HUDEP-2 (cell line): ENCODE results near the gene SOCS3.
A peak's percentile ranks its signal among the peaks of the same experiment; 100 is the strongest.

Source experiments
- DNase-seq, 76 experiments: peaks; one replicate each; lab custom pipeline; 2025; ENCODE audit not compliant: unreplicated experiment in 76 of 76; lab: John Stamatoyannopoulos, UW

SOCS3 gene

DNA sequence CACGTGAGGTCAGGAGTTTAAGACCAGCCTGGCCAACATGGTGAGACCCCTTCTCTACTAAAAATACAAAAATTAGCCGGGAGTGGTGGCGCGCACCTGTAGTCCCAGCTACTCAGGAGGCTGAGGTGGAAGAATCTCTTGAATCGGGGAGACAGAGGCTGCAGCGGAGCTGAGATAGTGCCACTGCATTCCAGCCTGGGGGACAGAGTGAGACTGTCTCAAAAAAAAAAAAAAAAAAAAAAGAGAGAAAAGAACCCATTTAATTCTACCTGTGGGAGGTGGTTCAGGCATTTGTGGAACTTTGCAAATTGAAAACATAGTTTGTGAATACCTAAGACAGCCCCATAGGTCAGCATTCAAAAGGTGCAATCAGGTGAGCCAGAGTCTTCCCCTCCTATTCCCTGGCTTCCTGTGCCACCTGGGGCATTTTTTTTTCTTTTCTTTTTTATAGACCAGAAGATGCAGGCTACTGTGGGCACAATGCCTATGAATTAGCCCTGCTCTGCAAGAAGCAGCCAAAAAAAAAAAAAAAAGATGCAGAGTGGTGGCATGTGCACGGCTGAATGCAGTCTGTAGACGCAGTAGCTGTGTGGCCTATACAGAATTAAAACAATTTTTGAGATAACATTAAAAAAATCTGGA is 9.1 kb upstream of the SOCS3 start:
- DNase-seq, result no peak

DNA sequence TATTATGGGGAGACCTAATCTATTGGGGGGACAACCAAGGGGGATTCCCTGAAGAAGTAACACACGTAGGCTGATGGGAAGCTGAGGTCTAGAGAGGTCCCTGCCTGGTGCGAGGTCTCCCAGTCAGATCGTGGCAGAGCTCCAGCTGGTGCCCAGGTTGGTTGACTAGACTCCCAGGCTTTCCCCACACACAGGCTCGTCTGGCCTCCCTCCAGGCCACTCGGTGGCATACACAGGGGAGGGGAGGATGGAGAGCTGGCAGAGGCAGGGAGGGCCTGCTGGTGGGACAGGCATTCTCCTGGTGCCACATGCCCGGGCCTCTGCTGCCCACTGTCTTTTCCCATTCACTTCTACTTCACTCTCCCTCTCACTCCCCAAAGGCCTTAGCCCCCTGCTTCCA is 8.5 kb upstream of the SOCS3 start:
- DNase-seq, result no peak

DNA sequence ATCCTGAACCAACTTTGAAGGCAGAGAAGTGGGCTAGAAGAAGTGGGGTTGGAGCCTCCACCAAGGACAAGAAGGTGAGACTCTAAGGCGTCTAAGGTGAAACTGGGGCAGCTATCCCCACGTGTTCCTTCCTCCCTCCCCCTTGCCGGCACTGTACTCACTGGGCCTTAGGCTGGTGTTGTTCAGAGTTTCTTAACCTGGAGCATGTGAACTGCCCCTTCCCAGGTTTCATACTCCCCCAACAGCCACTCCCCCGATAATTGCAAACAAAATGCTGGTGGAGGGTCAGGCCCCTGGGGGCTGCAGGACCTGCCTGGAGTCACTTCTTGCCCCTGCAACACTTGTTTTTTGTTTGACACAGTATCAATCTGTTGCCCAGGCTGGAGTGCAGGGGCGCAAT is 7.3 kb upstream of the SOCS3 start:
- DNase-seq, result no peak

DNA sequence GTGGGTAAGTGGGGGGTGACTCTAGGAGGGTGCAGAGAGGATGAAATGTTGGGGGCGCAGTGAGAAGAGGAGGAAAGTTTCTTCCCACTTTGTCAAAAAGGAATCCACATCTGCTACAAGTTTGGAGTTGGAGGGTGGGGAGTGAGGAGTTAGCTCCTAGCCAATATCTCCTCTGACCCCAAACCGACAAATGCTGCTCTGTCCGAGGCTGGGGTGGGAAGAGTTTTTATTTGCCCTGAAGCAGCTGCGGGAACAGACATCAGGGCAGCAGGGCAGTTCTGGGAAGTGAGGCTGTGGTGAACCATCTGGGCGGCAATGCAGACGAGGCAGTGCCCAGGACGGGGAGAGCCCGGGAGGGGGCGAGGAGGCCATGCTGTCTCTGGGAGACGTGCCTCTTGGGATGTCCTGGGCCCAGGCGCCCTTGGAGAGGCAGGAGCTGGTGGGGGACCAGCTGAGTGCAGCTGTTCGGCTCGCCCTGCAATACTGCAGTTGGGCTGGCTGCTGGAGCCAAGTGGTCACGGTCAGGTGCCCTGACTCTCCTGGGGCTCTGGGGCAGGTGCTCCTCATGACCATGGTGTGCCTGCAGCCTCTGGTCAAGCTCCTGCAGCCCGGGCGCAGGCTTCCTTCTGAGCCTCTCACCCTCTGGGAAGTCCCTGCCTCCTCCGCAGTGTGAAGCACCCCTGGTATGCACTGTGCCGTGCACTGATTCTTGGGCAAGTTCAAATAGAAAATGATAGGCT is 6.4 kb upstream of the SOCS3 start:
- no peak for DNase-seq

DNA sequence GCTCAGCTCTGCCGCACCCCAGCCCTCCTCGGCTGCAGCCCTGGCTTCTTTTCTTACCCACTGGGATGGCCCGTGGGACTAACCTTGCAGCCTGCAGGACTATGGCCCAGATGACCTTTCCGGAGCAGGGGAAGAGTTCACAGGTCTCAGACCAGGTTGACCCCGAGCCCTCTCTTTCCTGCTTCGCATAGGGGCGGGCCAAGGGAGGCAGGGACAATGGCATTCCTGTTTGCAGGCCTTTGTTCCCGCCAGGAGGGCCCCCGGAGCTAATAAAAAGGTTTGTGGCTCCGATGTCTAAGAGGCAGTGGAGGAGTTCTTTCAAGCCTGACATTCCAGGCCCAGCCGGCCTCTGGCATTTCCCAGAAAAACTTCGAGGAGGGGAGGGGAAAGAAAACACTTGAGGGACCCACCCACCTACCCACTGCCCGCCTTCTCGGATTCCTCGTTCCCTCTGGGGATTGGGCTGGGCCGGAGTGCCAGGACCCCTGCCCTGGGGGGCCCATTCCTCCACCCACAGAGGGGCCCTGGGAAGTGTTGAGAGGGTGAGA is 5.8 kb upstream of the SOCS3 start:
- no peak for DNase-seq

DNA sequence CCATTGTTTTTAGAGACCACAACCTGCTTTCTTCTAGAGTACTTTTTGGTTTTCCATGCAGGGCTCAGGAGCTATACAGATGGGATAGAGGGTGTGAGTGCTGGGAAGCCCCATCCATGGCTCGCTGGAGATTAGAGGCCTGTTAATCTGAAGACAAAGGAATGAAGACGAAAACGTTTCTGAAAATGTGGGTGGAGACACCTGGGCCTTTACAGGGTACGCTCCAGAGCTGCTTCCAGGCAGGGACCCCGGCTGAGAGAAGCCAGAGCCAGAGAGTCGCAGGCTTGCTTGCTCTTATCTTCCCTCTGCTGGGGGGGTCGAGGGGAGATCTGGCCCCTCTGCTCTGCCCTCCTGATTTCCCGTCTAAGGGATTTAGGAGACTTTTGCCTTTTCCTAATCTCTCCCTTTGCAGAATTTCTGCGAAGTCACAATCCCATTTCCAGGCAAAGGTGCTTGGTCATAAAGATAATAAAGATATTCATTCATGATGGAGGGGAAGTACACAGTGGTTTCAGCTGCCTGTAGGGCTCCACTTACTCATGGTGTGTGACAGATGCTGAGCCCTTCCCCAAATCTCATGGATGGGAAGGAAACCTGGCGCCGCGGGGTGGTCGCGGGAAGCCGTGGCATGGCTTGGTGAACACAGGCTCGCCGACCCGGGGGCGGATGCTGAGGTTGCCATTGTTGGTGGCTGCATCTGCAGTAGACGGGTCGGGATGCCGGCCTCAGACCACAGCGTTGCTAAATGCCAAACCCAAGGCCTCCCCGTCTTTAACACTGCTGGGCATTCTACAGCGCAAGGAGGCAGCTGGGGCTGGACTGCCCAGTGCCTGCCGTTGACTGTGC is 4.8 kb upstream of the SOCS3 start:
- no peak for DNase-seq

DNA sequence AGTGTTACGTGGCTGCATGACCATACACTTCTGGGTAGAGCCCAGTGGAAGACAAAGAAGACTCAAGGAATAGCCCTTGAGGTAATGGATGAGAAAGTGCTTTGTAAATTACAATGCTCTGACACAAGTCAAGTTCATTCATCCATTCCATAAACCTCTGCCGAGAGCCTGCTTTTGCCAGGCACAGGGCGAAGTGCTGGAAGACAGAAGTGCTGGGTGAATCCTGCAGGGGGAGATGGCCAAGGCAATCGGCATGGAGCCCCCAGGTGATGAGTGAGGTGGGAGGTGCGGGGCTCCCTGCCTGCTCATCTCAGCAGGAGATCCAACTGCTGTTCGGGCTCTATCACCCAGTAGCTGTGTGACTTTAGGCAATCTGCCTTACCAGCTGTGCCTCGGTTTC is 2.8 kb upstream of the SOCS3 start:
- DNase-seq, result no peak

DNA sequence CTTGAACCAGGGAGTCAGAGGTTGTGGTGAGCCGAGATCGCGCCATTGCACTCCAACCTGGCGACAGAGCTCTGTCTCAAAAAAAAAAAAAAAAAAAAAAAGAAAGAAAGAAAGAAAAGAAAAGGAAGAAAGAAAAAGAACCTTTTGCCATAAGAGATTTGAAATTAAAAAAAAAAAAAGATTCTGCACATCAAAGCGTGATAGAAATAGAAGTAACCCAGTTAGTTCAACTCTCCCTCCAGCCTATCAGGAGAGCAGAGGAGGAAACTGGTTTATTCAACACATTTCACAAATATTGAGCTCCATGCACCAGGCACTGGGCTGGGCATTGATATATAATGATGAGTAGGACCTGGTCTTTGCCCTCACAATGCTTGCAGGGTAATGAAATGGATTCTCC is 2.4 kb upstream of the SOCS3 start:
- DNase-seq, result no peak

DNA sequence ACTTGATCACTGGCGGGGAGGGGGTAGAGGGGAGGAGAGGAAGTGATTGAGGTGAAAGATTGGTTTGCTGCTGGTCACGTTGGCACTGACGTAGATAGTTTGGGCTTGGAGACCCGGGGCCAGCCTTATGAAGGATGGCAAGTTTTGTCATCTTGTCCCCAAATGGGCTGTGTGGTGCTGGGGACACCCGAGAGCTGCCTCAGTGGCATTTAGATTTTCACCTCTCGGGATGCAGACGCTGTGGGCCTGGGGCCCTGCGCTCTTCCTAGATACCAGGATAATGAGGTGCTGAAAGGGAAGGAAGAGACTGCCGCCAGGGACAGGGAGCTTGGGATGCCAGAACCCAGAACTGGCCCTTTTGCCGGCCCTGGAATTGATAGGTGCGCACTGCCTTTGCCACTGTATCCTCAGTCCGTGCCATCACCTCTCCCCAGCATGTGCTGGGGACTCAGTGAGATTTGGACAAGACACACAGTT is 1.4 kb upstream of the SOCS3 start:
- no peak for DNase-seq

DNA sequence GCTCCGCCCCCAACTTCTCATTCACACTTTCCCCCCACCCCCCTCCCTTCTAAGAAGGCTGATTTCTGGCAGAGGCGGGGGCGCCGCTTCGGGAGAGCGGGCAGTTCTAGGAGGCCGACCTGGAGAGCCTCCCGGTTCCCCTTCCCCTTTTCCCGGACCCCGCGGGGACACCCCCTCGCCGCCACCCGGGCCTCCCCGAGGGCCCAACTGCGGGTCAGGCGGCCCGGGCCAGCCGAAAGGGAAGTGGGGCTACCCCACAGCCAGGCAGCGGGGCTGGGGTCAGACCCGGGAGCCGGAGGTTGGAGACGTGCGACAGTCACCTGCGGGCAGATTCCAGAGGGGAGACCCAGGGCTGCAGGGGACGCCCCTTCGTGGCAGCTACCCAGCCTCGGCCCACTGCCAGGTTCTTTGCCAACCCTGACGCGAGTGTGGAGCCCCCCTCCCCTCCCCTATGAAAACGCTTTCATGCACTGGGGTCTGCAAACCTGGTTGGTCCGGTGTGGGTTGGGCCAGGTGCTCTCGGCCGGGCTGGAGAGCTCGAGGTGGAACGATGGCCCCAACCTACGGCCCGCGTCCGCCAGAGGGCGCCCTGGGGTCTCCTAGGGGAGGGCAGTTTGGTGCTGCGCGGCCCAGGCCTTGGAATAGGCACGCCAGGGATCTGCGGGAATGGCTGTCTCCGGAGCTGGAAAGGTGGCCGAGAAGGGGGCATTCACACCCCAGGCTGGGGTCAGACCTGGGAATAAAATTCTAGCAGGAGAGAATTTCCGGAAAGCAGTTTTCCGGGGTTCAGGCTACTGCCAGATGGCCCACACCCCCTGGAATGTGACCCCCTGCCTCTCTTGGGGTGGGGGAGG is 721 bp upstream of the SOCS3 start:
- peak in 70 of 76 experiments; percentile 10 to 93 (median 72) for DNase-seq

DNA sequence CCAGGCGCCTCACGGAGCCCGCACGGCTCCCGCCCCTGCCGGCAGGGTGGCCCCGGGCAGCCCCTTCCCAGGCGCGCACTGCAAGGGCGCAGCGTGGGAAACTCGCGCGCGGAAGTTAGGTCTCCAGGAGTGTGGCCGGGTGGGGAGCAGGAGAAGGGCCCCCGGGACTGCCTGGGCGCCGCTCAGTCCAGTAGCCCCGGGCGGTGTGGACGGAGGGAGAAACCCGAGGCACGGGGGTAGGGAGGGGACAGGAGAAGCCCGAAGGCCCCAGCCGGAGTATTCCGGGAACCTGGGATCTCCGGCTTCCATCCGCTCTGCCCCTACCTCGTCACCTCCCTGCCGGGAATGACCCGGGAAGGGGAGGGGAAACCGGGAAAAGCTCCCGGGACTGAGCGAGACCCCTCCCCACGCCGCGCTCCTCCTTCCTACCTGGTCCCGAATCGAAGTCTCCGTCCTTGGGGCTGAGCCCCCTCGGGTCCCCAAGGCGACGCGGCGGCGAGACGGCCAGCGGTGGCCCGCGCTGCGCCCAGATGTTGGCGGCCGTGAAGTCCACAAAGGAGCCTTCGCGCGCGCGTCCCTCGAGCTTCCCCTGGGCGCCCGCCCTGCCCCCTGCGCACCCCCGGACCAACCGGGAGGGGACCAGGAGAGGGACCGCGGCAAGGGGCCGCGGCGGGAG is 418 bp downstream of the SOCS3 start:
- no peak for DNase-seq

DNA sequence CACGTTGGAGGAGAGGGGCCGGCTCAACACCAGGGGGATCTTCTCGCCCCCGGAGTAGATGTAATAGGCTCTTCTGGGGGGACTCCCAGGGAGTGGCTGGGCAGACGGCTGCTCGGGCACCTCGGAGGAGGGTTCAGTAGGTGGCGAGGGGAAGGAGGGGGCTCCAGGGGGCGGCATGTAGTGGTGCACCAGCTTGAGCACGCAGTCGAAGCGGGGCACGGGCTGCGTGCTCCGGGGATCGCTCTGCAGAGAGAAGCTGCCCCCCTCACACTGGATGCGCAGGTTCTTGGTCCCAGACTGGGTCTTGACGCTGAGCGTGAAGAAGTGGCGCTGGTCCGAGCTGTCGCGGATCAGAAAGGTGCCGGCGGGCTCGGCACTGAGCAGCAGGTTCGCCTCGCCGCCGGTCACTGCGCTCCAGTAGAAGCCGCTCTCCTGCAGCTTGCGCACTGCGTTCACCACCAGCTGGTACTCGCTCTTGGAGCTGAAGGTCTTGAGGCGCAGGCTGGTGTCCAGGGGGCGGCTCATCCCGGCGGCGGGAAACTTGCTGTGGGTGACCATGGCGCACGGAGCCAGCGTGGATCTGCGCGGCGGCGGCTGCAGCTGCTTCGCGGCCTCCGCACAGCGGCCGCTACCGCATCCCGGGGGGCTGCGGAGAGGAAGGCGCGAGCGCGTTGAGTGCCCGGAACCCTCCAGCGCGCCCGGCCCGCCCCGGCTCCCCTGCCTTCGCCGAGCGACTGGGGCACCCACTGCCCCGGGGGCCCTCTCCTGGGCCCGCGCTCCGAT is 1.1 kb downstream of the SOCS3 start:
- DNase-seq, result no peak

DNA sequence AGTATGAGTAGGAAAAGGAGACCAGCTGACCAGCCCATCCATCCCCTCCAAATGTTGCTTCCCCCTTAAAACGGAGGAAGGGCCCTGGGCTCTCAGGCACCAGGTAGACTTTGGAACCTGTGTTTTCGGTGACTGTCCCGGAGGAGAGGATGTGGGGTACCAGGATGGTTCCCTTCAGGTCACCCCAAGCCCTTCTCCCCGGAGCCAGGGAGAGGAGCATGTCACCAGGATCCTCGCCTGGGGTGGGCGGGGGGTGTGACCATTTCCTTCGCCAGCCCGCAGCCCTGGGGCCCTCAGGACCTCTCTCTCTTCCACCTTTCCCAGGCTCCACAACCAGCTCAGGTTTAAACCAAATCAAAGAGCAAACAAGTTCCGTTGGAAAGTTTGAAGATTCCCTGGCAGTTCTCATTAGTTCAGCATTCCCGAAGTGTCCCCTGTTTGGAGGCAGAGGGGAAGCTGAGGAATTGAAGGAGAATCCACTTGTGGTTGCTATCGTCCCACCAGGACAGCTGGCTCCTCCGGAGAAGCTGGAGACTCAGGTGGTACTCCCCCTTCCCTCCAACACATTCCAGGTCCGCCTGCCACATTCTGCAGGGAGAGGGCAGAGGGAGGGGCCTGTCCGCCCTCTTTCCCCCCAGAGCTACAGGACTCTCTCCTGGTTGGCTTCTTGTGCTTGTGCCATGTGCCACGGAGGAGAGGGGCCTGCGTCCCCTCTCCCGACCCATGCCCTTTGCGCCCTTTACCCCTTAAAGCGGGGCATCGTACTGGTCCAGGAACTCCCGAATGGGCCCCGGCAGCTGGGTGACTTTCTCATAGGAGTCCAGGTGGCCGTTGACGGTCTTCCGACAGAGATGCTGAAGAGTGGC is 2.0 kb downstream of the SOCS3 start:
- no peak for DNase-seq

DNA sequence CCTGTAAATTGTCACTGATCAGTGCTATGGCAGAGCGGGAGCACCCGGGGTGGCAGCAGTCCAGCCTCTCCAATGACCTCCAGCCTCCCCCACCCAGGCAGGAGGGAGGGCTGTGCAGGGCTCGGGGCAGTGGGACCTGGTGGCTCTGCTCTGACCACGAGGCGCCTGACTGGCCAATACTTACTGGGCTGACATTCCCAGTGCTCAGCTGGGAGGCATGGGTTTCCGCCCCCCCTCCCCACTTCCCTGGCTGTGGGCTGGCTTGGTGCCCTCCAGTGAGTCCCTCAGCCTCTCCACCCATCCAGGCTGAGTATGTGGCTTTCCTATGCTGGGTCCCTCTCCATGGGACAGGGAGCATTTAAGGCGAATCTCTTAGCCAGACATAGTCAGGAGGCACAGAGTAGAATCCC is 2.7 kb downstream of the SOCS3 start:
- DNase-seq, result no peak

DNA sequence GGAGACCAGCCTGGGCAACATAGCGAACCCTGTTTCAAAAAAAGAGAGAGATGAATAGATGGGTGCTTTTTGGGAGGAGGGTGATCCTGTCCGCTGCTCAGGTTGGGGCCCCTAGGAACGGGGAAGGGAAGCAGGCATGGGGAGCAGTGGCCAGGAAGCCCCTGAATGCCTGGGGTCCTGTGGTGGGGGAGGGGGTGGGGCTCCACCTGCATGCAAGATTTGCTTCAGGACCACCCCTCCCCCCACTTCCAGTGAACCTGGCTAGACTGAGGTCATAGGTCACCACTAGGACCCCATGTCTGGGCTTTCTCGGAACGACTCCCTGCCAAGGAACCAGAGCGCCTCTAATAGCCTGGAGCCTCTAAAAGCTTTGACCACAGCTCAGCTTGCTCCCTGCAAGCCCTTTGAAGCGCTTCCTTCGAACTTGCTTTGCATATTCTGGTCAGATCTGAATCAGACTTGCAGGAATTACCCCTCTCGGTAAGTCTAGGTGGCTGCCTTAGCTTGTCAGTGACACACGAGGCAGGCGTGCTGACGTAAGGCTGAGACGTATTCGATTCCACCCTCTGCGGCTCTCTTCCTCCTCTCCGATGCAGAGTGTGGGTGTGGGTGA is 3.7 kb downstream of the SOCS3 start:
- DNase-seq, result peak in 3 of 76 experiments; percentile 10 to 39 (median 30)

DNA sequence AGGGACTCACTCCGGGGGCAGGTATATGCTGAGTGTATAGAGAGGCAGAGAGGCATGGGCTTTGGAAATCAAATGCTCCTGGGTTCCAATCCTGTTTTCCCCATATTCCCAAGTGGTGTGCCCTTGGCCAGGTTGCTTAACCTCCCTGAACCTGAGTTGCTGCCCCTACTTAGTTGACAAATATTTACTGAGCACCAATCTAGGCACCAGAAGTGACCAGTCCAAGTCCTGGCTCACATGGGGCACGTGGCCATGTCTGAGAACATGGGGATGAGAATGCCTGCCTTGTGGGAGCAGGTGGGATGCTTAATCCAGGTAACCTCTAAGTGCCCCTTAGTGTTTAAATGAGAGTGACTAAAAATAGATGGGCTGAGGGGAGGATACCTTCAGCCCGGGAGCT is 4.2 kb downstream of the SOCS3 start:
- no peak for DNase-seq

DNA sequence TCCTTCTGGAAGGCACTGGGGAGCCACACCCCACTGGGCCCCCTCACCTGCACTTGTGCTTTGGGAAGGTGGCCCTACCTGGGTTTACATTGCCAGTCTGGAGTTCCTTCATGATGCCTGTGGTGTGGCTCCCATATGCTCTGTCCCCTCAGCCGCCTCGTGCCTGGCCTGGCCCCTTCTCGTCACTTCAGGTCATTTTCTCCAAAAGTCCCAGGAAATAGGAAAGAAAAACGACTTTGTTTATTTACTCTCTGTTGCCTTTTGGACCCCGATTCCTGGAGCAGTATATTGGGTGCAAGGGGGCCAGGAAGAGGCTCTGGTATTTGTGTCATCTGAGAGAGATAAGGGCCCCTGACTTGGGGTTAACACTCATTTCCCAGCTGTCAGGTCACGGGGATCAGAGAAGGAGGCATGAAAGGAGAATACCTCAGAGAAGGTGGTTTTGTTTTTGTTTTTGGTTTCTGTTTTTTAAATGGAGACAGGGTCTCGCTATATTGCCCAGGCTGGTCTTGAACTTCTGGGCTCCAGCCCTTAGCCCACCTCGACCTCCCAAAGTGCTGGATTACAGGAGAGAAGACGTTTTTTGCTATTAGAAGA is 4.7 kb downstream of the SOCS3 start:
- no peak for DNase-seq
